ENCODE data around the gene ZNF227. TPM values are rescaled to one million over a fixed set of nuclear protein-coding genes. Genes with fewer than 3 reads are reported as not detected.

ZNF227 gene
- total RNA-seq, 1 experiment from 2014 or later = 22.6 TPM

DNA sequence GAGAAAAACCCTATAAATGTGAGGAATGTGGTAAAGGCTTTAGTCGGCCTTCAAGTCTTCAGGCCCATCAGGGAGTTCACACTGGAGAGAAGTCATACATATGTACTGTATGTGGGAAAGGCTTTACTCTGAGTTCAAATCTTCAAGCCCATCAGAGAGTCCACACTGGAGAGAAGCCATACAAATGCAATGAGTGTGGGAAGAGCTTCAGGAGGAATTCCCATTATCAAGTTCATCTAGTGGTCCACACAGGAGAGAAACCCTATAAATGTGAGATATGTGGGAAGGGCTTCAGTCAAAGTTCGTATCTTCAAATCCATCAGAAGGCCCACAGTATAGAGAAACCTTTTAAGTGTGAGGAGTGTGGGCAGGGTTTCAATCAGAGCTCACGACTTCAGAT is 35.7 kb upstream of the ZNF227 start:
- no peak overlapping the region for H3K27ac ChIP-seq (ENCODE audit: insufficient read length, low read depth, low read length)
- no peak overlapping the region for H3K18ac ChIP-seq (ENCODE audit: insufficient read length, low read depth, low read length)
- H3K9ac ChIP-seq (ENCODE audit: extremely low read depth, insufficient read length, low read length) = no peak overlapping the region
- peaks cover 58 to 69% of the 10 kb centered on the region in 2 experiments for H3K9me3 Mint-ChIP-seq
- no peak overlapping the region for H3K4me3 Mint-ChIP-seq
- H3K27me3 Mint-ChIP-seq (ENCODE audit: low read depth) = peaks cover 7% of the 10 kb centered on the region
- H4K20me1 ChIP-seq (ENCODE audit: control insufficient read depth, insufficient read depth, insufficient read length) = no peaks in the 10 kb centered on the region
- no peak overlapping the region for H2BK120ac ChIP-seq (ENCODE audit: low read depth, low read length, poor library complexity, severe bottlenecking)
- H3K79me1 ChIP-seq (ENCODE audit: insufficient read depth, low read depth, low read length, poor library complexity, severe bottlenecking) = no peaks in the 10 kb centered on the region
- H2AFZ ChIP-seq (ENCODE audit: low read length) = no peak overlapping the region
- H3K79me2 ChIP-seq (ENCODE audit: insufficient read depth, low read length) = no peaks in the 10 kb centered on the region
- no peaks in the 10 kb centered on the region for H3K4me1 ChIP-seq (ENCODE audit: insufficient read depth, low read length)
- H3K23me2 ChIP-seq (ENCODE audit: insufficient read length, low read depth, low read length, poor library complexity, severe bottlenecking) = no peaks in the 10 kb centered on the region
- no peak overlapping the region for H3K14ac ChIP-seq (ENCODE audit: insufficient read depth, low read length)
- no peak overlapping the region for H3K4ac ChIP-seq (ENCODE audit: low read depth, low read length)
- no peak for DNase-seq
- peaks cover 68 to 72% (median 69%) of the 10 kb centered on the region in 3 experiments for H3K36me3 Mint-ChIP-seq (ENCODE audit: insufficient read depth in 1 of 3, low read depth in 3 of 3)
- H3K23ac ChIP-seq (ENCODE audit: insufficient read length, low read depth, low read length) = no peak overlapping the region
- H2BK15ac ChIP-seq (ENCODE audit: low read depth, low read length) = no peak overlapping the region
- H2BK20ac ChIP-seq (ENCODE audit: low read depth, low read length, poor library complexity, severe bottlenecking) = no peak overlapping the region
- no peak overlapping the region for H3K27ac Mint-ChIP-seq
- WGBS (ENCODE audit: extremely low coverage, insufficient read length, low lambda C conversion rate) = no CpG with 5 or more reads among the region's 3 CpGs
- H4K91ac ChIP-seq (ENCODE audit: insufficient read length, low read depth, low read length) = no peak overlapping the region
- no peak overlapping the region for H3K56ac ChIP-seq (ENCODE audit: insufficient read length, low read depth, low read length)
- no peak overlapping the region for H4K5ac ChIP-seq (ENCODE audit: insufficient read length, low read depth, low read length)
- H3K27me3 ChIP-seq (ENCODE audit: insufficient read depth, low read length) = no peaks in the 10 kb centered on the region
- no peak overlapping the region for H2BK12ac ChIP-seq (ENCODE audit: insufficient read length, low read depth, low read length)
- H3K9me3 ChIP-seq (ENCODE audit: control insufficient read depth, low read depth, low read length) = peaks cover 35% of the 10 kb centered on the region
- H4K8ac ChIP-seq (replicated peaks; ENCODE audit: insufficient read length, low read depth, low read length) = no peak overlapping the region
- no peaks in the 10 kb centered on the region for H3K4me1 Mint-ChIP-seq
- TF ChIP-seq, protein P1, sequence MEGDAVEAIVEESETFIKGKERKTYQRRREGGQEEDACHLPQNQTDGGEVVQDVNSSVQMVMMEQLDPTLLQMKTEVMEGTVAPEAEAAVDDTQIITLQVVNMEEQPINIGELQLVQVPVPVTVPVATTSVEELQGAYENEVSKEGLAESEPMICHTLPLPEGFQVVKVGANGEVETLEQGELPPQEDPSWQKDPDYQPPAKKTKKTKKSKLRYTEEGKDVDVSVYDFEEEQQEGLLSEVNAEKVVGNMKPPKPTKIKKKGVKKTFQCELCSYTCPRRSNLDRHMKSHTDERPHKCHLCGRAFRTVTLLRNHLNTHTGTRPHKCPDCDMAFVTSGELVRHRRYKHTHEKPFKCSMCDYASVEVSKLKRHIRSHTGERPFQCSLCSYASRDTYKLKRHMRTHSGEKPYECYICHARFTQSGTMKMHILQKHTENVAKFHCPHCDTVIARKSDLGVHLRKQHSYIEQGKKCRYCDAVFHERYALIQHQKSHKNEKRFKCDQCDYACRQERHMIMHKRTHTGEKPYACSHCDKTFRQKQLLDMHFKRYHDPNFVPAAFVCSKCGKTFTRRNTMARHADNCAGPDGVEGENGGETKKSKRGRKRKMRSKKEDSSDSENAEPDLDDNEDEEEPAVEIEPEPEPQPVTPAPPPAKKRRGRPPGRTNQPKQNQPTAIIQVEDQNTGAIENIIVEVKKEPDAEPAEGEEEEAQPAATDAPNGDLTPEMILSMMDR (conservative IDR thresholded peaks at IDR 0.05) = no peak
- H3T11ph ChIP-seq (ENCODE audit: low read length) = no peak overlapping the region
- no peak overlapping the region for H3K4me2 ChIP-seq (ENCODE audit: insufficient read depth, insufficient read length, low read length)
- no peak overlapping the region for H2BK5ac ChIP-seq (ENCODE audit: insufficient read length, low read length)
- no peak overlapping the region for H2AK5ac ChIP-seq (ENCODE audit: insufficient read length, low read length)

Data from H9 (cell line).